Stimulated activated memory B cell treated with anti-CD40 and anti-IgM and Interleukin-4, amounts not matched to agents 10 μg/mL and 1 μg/mL and 100 μg/mL, for 72 hours (primary cell): Measurements from ENCODE around the gene RUNDC1.
"Not testable (repeated sequence)": the region's sequence is repeated elsewhere in the genome, so short reads cannot be mapped to it uniquely, and the experiment has no call there.

Source experiments
- ATAC-seq: fragments of 150-1000 bp; cut with Tn5 transposase; 2 replicates; pipeline ENCODE4 v1.10.0; 2021
- H3K27ac Mint-ChIP-seq: one replicate; pipeline ENCODE4 v1.8.0; 2022; ENCODE audit warnings: mild to moderate bottlenecking, mixed read lengths
- H3K27me3 Mint-ChIP-seq: one replicate; pipeline ENCODE4 v1.8.0; 2022; ENCODE audit warnings: mixed read lengths
- H3K36me3 Mint-ChIP-seq: one replicate; pipeline ENCODE4 v1.8.0; 2022; ENCODE audit warnings: mixed read lengths
- H3K4me1 Mint-ChIP-seq: one replicate; pipeline ENCODE4 v1.8.0; 2022; ENCODE audit warnings: mixed read lengths
- H3K4me3 Mint-ChIP-seq: one replicate; pipeline ENCODE4 v1.8.0; 2022; ENCODE audit warnings: mild to moderate bottlenecking, moderate library complexity, mixed read lengths
- H3K9me3 Mint-ChIP-seq: one replicate; pipeline ENCODE4 v1.8.0; 2022; ENCODE audit warnings: mixed read lengths

The RUNDC1 gene

GRCh38 chr17:42980766-42981397 is 517 bp downstream of the RUNDC1 start:
- Mint-ChIP-seq H3K27me3 (no peaks in the 10 kb centered on the region), H3K9me3 (no peaks in the 10 kb centered on the region), H3K4me1 (peaks cover 63% of the 10 kb centered on the region), H3K27ac (peak overlapping the region; percentile 98), H3K4me3 (peak overlapping the region; percentile 90), H3K36me3 (peaks cover 17% of the 10 kb centered on the region)
- peak; percentile 79 for ATAC-seq

- Mint-ChIP-seq H3K27me3 (no peaks in the 10 kb centered on the region), H3K9me3 (no peaks in the 10 kb centered on the region), H3K4me3 (peak overlapping the region; percentile 90), H3K27ac (peak overlapping the region; percentile 98), H3K4me1 (peaks cover 66% of the 10 kb centered on the region), H3K36me3 (peaks cover 17% of the 10 kb centered on the region)
- ATAC-seq, result no peak
These were observed 1.9 kb downstream of the RUNDC1 start for GRCh38 chr17:42982266-42982665.

GRCh38 chr17:42985225-42985624 is 4.9 kb downstream of the RUNDC1 start:
- Mint-ChIP-seq H3K27ac (peak overlapping the region; percentile 89), H3K4me1 (peaks cover 58% of the 10 kb centered on the region), H3K9me3 (no peaks in the 10 kb centered on the region), H3K27me3 (no peaks in the 10 kb centered on the region), H3K4me3 (peak overlapping the region; percentile 67), H3K36me3 (peaks cover 41% of the 10 kb centered on the region)
- peak; percentile 89 for ATAC-seq

- Mint-ChIP-seq H3K4me1 (peaks cover 26% of the 10 kb centered on the region), H3K4me3 (no peak overlapping the region), H3K9me3 (no peaks in the 10 kb centered on the region), H3K36me3 (peaks cover 53% of the 10 kb centered on the region), H3K27me3 (no peaks in the 10 kb centered on the region), H3K27ac (no peak overlapping the region)
- no peak for ATAC-seq
These were observed 8.8 kb downstream of the RUNDC1 start for GRCh38 chr17:42989141-42989540.

GRCh38 chr17:42989726-42990652 is 9.6 kb downstream of the RUNDC1 start:
- peaks cover 54% of the 10 kb centered on the region for H3K36me3 Mint-ChIP-seq
- no peak for ATAC-seq
- H3K27ac Mint-ChIP-seq, result peak overlapping the region; percentile 53
- no peaks in the 10 kb centered on the region for H3K27me3 Mint-ChIP-seq
- H3K9me3 Mint-ChIP-seq, result no peaks in the 10 kb centered on the region
- H3K4me3 Mint-ChIP-seq, result no peak overlapping the region
- peaks cover 25% of the 10 kb centered on the region for H3K4me1 Mint-ChIP-seq

- peaks cover 18% of the 10 kb centered on the region for H3K4me1 Mint-ChIP-seq
- no peak overlapping the region for H3K4me3 Mint-ChIP-seq
- ATAC-seq, result no peak
- H3K27me3 Mint-ChIP-seq, result no peaks in the 10 kb centered on the region
- no peak overlapping the region for H3K27ac Mint-ChIP-seq
- H3K36me3 Mint-ChIP-seq, result peaks cover 54% of the 10 kb centered on the region
- no peaks in the 10 kb centered on the region for H3K9me3 Mint-ChIP-seq
These were observed 11.1 kb downstream of the RUNDC1 start for GRCh38 chr17:42991471-42991870.

- Mint-ChIP-seq H3K36me3 (peaks cover 51% of the 10 kb centered on the region), H3K27me3 (no peaks in the 10 kb centered on the region), H3K4me1 (peaks cover 22% of the 10 kb centered on the region), H3K27ac (no peak overlapping the region), H3K9me3 (no peaks in the 10 kb centered on the region), H3K4me3 (no peak overlapping the region)
- ATAC-seq, result no peak
These were observed 12.5 kb downstream of the RUNDC1 start for GRCh38 chr17:42992872-42993271.

GRCh38 chr17:42993913-42994312 is 13.5 kb downstream of the RUNDC1 start:
- ATAC-seq, H3K4me3 Mint-ChIP-seq, H3K9me3 Mint-ChIP-seq, H3K27ac Mint-ChIP-seq, H3K27me3 Mint-ChIP-seq: not testable (repeated sequence)
- H3K36me3 Mint-ChIP-seq, result peaks cover 48% of the 10 kb centered on the region
- peaks cover 28% of the 10 kb centered on the region for H3K4me1 Mint-ChIP-seq

GRCh38 chr17:42997390-42997983 is 17.1 kb downstream of the RUNDC1 start:
- Mint-ChIP-seq H3K36me3 (peaks cover 42% of the 10 kb centered on the region), H3K4me1 (peaks cover 34% of the 10 kb centered on the region), H3K9me3 (no peaks in the 10 kb centered on the region), H3K27me3 (no peaks in the 10 kb centered on the region), H3K27ac (peak overlapping the region; percentile 94), H3K4me3 (peak overlapping the region; percentile 87)
- no peak for ATAC-seq

- peak; percentile 99 for ATAC-seq
- peak within 1 kb of the TSS; percentile 94 for H3K27ac Mint-ChIP-seq
- H3K36me3 Mint-ChIP-seq, result peaks cover 43% of the 10 kb centered on the region
- peak within 1 kb of the TSS; percentile 87 for H3K4me3 Mint-ChIP-seq
- H3K27me3 Mint-ChIP-seq, result no peaks in the 10 kb centered on the region
- peaks cover 34% of the 10 kb centered on the region for H3K4me1 Mint-ChIP-seq
- no peaks in the 10 kb centered on the region for H3K9me3 Mint-ChIP-seq
These were observed 17.9 kb downstream of the RUNDC1 start, which contains the start of gene RPL27 for GRCh38 chr17:42997984-42998938. Gene RPL27, plus strand, starts transcription at chr17:42998419. Its CDS starts 332 bp downstream, at chr17:42998751.

GRCh38 chr17:42999003-42999525 is 18.7 kb downstream of the RUNDC1 start:
- H3K4me1 Mint-ChIP-seq, result peaks cover 34% of the 10 kb centered on the region
- H3K9me3 Mint-ChIP-seq, result no peaks in the 10 kb centered on the region
- ATAC-seq, result no peak
- H3K36me3 Mint-ChIP-seq, result peaks cover 48% of the 10 kb centered on the region
- peak overlapping the region; percentile 94 for H3K27ac Mint-ChIP-seq
- peak overlapping the region; percentile 87 for H3K4me3 Mint-ChIP-seq
- no peaks in the 10 kb centered on the region for H3K27me3 Mint-ChIP-seq

- not testable (repeated sequence) for H3K27me3 Mint-ChIP-seq, H3K9me3 Mint-ChIP-seq, ATAC-seq, H3K27ac Mint-ChIP-seq, H3K4me3 Mint-ChIP-seq
- Mint-ChIP-seq H3K36me3 (peaks cover 42% of the 10 kb centered on the region), H3K4me1 (peaks cover 22% of the 10 kb centered on the region)
These were observed 20.5 kb downstream of the RUNDC1 start for GRCh38 chr17:43000894-43001293.

- peaks cover 45% of the 10 kb centered on the region for H3K36me3 Mint-ChIP-seq
- H3K27ac Mint-ChIP-seq, result no peak overlapping the region
- no peak for ATAC-seq
These were observed 23.3 kb downstream of the RUNDC1 start for GRCh38 chr17:43003542-43004172.

More at GRCh38 chr17:43003542-43004172, 23.3 kb downstream of the RUNDC1 start:
- Mint-ChIP-seq H3K9me3 (no peaks in the 10 kb centered on the region), H3K27me3 (no peaks in the 10 kb centered on the region), H3K4me3 (no peak overlapping the region), H3K4me1 (peaks cover 23% of the 10 kb centered on the region)
